DMS53 treated with DMSO at 0.1 percent for 48 hours (cell line): Measurements from ENCODE around the gene C6orf62.
"Not testable (repeated sequence)": the region's sequence is repeated elsewhere in the genome, so short reads cannot be mapped to it uniquely, and the experiment has no call there.

ENCODE experiments used
- DNase-seq: peaks from one replicate; lab custom pipeline; 2025; ENCODE audit not compliant: unreplicated experiment; lab: John Stamatoyannopoulos, UW

C6orf62 gene

GRCh38 chr6:24668997-24669361, 50.0 kb downstream of the C6orf62 start:
- DNase-seq = no peak

- not testable (repeated sequence) for DNase-seq
Measured at GRCh38 chr6:24668066-24668996, 50.6 kb downstream of the C6orf62 start.

- no peak for DNase-seq
Measured at GRCh38 chr6:24667378-24667803, 51.6 kb downstream of the C6orf62 start.

- peak; percentile 91 for DNase-seq
Measured at GRCh38 chr6:24666641-24667377, 52.1 kb downstream of the C6orf62 start, which contains the start of the genes ACOT13 and TDP2. Gene ACOT13 (plus strand): TSS chr6:24667077. CDS start chr6:24667264, 187 bp downstream. Gene TDP2 (minus strand): TSS chr6:24666899. CDS start chr6:24666862, 37 bp downstream.

- DNase-seq = peak; percentile 63
Measured at GRCh38 chr6:24666097-24666640, 52.8 kb downstream of the C6orf62 start.

GRCh38 chr6:24664046-24664987, 54.6 kb downstream of the C6orf62 start:
- DNase-seq = no peak

- DNase-seq = no peak
Measured at GRCh38 chr6:24663189-24663588, 55.8 kb downstream of the C6orf62 start.

GRCh38 chr6:24662236-24662635, 56.7 kb downstream of the C6orf62 start:
- no peak for DNase-seq

GRCh38 chr6:24661759-24662158, 57.2 kb downstream of the C6orf62 start:
- peak; percentile 19 for DNase-seq

GRCh38 chr6:24660105-24660504, 58.8 kb downstream of the C6orf62 start:
- DNase-seq = peak; percentile 12

- DNase-seq = no peak
Measured at GRCh38 chr6:24659561-24659960, 59.4 kb downstream of the C6orf62 start.

GRCh38 chr6:24658573-24659560, 60.1 kb downstream of the C6orf62 start:
- DNase-seq = no peak

- DNase-seq = no peak
Measured at GRCh38 chr6:24655215-24655614, 63.7 kb downstream of the C6orf62 start.
